H1 (cell line): ENCODE data around the gene CRBN. TPM values are rescaled to one million over a fixed set of nuclear protein-coding genes. Genes with fewer than 3 reads are reported as not detected.

Experiments
- CTCF ChIA-PET: fragments of 300-600 bp; sonication (Branson Sonifier 250); formaldehyde crosslinking; loops from one replicate; lab custom pipeline; 2021; ENCODE audit not compliant: partially characterized antibody; lab: Charles Lee
- POLR2A ChIA-PET: fragments of 300-600 bp; sonication (Branson Sonifier 250); formaldehyde crosslinking; loops from one replicate; lab custom pipeline; 2021; ENCODE audit warnings: inconsistent platforms; ENCODE audit not compliant: partially characterized antibody; lab: Charles Lee
- DNase-seq, 2 experiments: peaks; one replicate each; pipeline versions ENCODE4 v3.0.0 to v3.0.0-alpha.2; 2010 to 2022; ENCODE audit warnings: low spot score in 2 of 2, low read depth in 1 of 2, mixed read lengths in 1 of 2
- FAIRE-seq: peaks from 2 replicates; lab custom pipeline; 2011; peaks lifted over from hg19 to GRCh38; lab: Jason Lieb, UNC
- H2AFZ ChIP-seq: 2 replicates; pipeline ENCODE4 v1.8.1; 2012; ENCODE audit warnings: low read length, inconsistent platforms
- H2AK5ac ChIP-seq: 2 replicates; pipeline ENCODE4 v1.6.1; 2013; ENCODE audit warnings: low read depth, low read length
- H2BK120ac ChIP-seq: replicated peaks from 2 replicates; pipeline ENCODE3; 2013; ENCODE audit warnings: low read depth, low read length, inconsistent platforms
- H2BK12ac ChIP-seq: 2 replicates; pipeline ENCODE4 v1.6.1; 2013; ENCODE audit warnings: low read depth, low read length
- H2BK15ac ChIP-seq: 2 replicates; pipeline ENCODE4 v1.6.1; 2013; ENCODE audit warnings: low read length
- H2BK20ac ChIP-seq: 2 replicates; pipeline ENCODE4 v1.6.1; 2013; ENCODE audit warnings: low read length
- H2BK5ac ChIP-seq: 2 replicates; pipeline ENCODE4 v1.6.1; 2013; ENCODE audit warnings: low read depth, low read length
- H3K14ac ChIP-seq: 2 replicates; pipeline ENCODE4 v1.6.1; 2013; ENCODE audit warnings: inconsistent platforms; ENCODE audit not compliant: insufficient read length
- H3K18ac ChIP-seq: 2 replicates; pipeline ENCODE4 v1.6.1; 2013; ENCODE audit warnings: low read length; ENCODE audit errors: extremely low read depth
- H3K23ac ChIP-seq: 2 replicates; pipeline ENCODE4 v1.6.1; 2013; ENCODE audit warnings: inconsistent platforms; ENCODE audit not compliant: insufficient read length
- H3K23me2 ChIP-seq: 2 replicates; pipeline ENCODE4 v1.6.1; 2013; ENCODE audit warnings: low read depth, low read length
- H3K27ac ChIP-seq: 2 replicates; pipeline ENCODE4 v1.6.1; 2011; ENCODE audit warnings: low read depth, low read length, inconsistent platforms
- H3K27me3 ChIP-seq, 4 experiments: replicated peaks in 1 of 4; 1 replicate in 1 of 4; 2 replicates in 3 of 4; pipeline versions ENCODE4 v1.6.1 to v1.8.1; 2011 to 2013; ENCODE audit warnings: low read length in 3 of 4, mild to moderate bottlenecking in 3 of 4, inconsistent platforms in 2 of 4, mixed read lengths in 2 of 4, moderate library complexity in 1 of 4; ENCODE audit not compliant: control insufficient read depth in 3 of 4, insufficient read depth in 3 of 4; ENCODE audit errors: extremely low read depth in 1 of 4
- H3K36me3 ChIP-seq, 4 experiments: 2 replicates each; pipeline versions ENCODE4 v1.6.1 to v1.8.1; 2011 to 2013; ENCODE audit warnings: mild to moderate bottlenecking in 4 of 4, low read length in 3 of 4, moderate library complexity in 2 of 4, control low read depth in 1 of 4, inconsistent platforms in 1 of 4; ENCODE audit not compliant: insufficient read depth in 4 of 4, control insufficient read depth in 2 of 4
- H3K4ac ChIP-seq: replicated peaks from 2 replicates; pipeline ENCODE3; 2013; ENCODE audit warnings: low read length, low read depth, mixed read lengths, inconsistent platforms; ENCODE audit not compliant: insufficient read length
- H3K4me1 ChIP-seq, 4 experiments: replicated peaks in 1 of 4; 1 replicate in 1 of 4; 2 replicates in 3 of 4; pipeline versions ENCODE4 v1.6.1 to v1.8.1; 2011 to 2013; ENCODE audit warnings: low read length in 3 of 4, inconsistent platforms in 2 of 4, mixed read lengths in 1 of 4; ENCODE audit not compliant: insufficient read depth in 4 of 4, control insufficient read depth in 3 of 4
- H3K4me2 ChIP-seq, 2 experiments: 2 replicates each; pipeline versions ENCODE4 v1.6.1 to v1.8.1; 2011 to 2013; ENCODE audit warnings: low read depth in 2 of 2, low read length in 2 of 2, control low read depth in 1 of 2, inconsistent platforms in 1 of 2, mild to moderate bottlenecking in 1 of 2; ENCODE audit not compliant: insufficient read depth in 1 of 2
- H3K4me3 ChIP-seq, 4 experiments: fragments of 200-600, 300-600 bp in 1 of 4; sonication (generic), shearing (Covaris generic), sonication (Bioruptor Twin) in 1 of 4; 2 replicates each; pipeline versions ENCODE4 v1.5.1 to v1.8.1; 2011 to 2016; ENCODE audit warnings: low read length in 4 of 4, low read depth in 3 of 4, control low read depth in 2 of 4, inconsistent platforms in 2 of 4, mild to moderate bottlenecking in 2 of 4, mixed read lengths in 1 of 4, moderate library complexity in 1 of 4; ENCODE audit not compliant: insufficient read depth in 2 of 4; ENCODE audit errors: extremely low read depth in 1 of 4
- H3K56ac ChIP-seq: replicated peaks from 2 replicates; pipeline ENCODE3; 2013; ENCODE audit warnings: low read depth, mild to moderate bottlenecking, mixed read lengths, low read length, inconsistent platforms; ENCODE audit not compliant: insufficient read length
- H3K79me1 ChIP-seq: 2 replicates; pipeline ENCODE4 v1.6.1; 2013; ENCODE audit warnings: low read depth, low read length, control low read depth
- H3K79me2 ChIP-seq, 2 experiments: 2 replicates each; pipeline versions ENCODE4 v1.6.1 to v1.8.1; 2012 to 2013; ENCODE audit warnings: low read length in 2 of 2, mild to moderate bottlenecking in 2 of 2, inconsistent platforms in 1 of 2; ENCODE audit not compliant: insufficient read depth in 2 of 2, control insufficient read depth in 1 of 2
- H3K9ac ChIP-seq, 4 experiments: replicated peaks in 1 of 4; 1 replicate in 1 of 4; 2 replicates in 3 of 4; pipeline versions ENCODE4 v1.6.1 to v1.8.1; 2011 to 2013; ENCODE audit warnings: low read depth in 3 of 4, low read length in 3 of 4, control low read depth in 2 of 4, mild to moderate bottlenecking in 2 of 4, moderate library complexity in 2 of 4, inconsistent platforms in 1 of 4; ENCODE audit errors: extremely low read depth in 1 of 4
- H3K9me3 ChIP-seq, 2 experiments: 2 replicates each; pipeline versions ENCODE4 v1.6.1 to v1.8.1; 2012 to 2013; ENCODE audit warnings: mild to moderate bottlenecking in 2 of 2, moderate library complexity in 2 of 2, control low read depth in 1 of 2, inconsistent platforms in 1 of 2, low read depth in 1 of 2, low read length in 1 of 2, mixed read lengths in 1 of 2; ENCODE audit not compliant: insufficient read depth in 2 of 2
- H4K20me1 ChIP-seq, 2 experiments: replicated peaks in 1 of 2; 2 replicates each; pipeline versions ENCODE3 to v1.8.1; 2011 to 2013; ENCODE audit warnings: inconsistent platforms in 2 of 2, low read length in 2 of 2, mild to moderate bottlenecking in 1 of 2; ENCODE audit not compliant: insufficient read depth in 2 of 2, control insufficient read depth in 1 of 2
- H4K5ac ChIP-seq: 2 replicates; pipeline ENCODE4 v1.6.1; 2013; ENCODE audit warnings: low read length, low read depth, mixed read lengths, inconsistent platforms; ENCODE audit not compliant: insufficient read length
- H4K8ac ChIP-seq: 2 replicates; pipeline ENCODE4 v1.8.0; 2013; ENCODE audit warnings: mild to moderate bottlenecking, moderate library complexity, low read length, inconsistent platforms; ENCODE audit not compliant: insufficient read depth; ENCODE audit errors: extremely low read depth
- H4K91ac ChIP-seq: replicated peaks from 2 replicates; pipeline ENCODE3; 2013; ENCODE audit warnings: low read length, mixed read lengths, inconsistent platforms; ENCODE audit not compliant: insufficient read length
- CHD2 ChIP-seq: IDR thresholded peaks from 2 replicates; pipeline ENCODE4 v1.6.1; 2012; ENCODE audit warnings: low read length, improper control_type of control experiment
- EGR1 ChIP-seq: IDR thresholded peaks from 2 replicates; pipeline ENCODE4 v1.6.1; 2011; ENCODE audit warnings: low read depth, low read length, borderline replicate concordance
- KDM1A ChIP-seq: fragments of 200-600, 300-600 bp; sonication (generic); IDR thresholded peaks from 2 replicates; pipeline ENCODE4 v1.7.1; 2016; ENCODE audit warnings: mild to moderate bottlenecking, low read length, borderline replicate concordance
- MAFK ChIP-seq: IDR thresholded peaks from 2 replicates; pipeline ENCODE4 v1.6.1; 2012; ENCODE audit warnings: low read depth, mild to moderate bottlenecking, improper control_type of control experiment, low read length
- POLR2A ChIP-seq, 2 experiments: IDR thresholded peaks; 1 replicate in 1 of 2; 2 replicates in 1 of 2; pipeline ENCODE4 v1.6.1; 2011; ENCODE audit warnings: low read depth in 2 of 2, low read length in 2 of 2, mild to moderate bottlenecking in 2 of 2; ENCODE audit errors: control extremely low read depth in 1 of 2
- RBBP5 ChIP-seq: IDR thresholded peaks from 2 replicates; pipeline ENCODE4 v1.7.1; 2012; ENCODE audit warnings: low read depth, mild to moderate bottlenecking, inconsistent platforms, low read length, moderate library complexity, borderline replicate concordance
- RNF2 ChIP-seq: fragments of 200-900, 300-1000 bp; sonication (generic); IDR thresholded peaks from 2 replicates; pipeline ENCODE4 v1.7.1; 2016; ENCODE audit warnings: borderline replicate concordance, low read depth, mild to moderate bottlenecking, antibody characterized with exemption, low read length; ENCODE audit not compliant: poor library complexity, severe bottlenecking; ENCODE audit errors: missing control alignments
- RXRA ChIP-seq: IDR thresholded peaks from 2 replicates; pipeline ENCODE4 v1.6.1; 2011; ENCODE audit warnings: low read depth, mild to moderate bottlenecking, low read length, moderate library complexity; ENCODE audit not compliant: insufficient read depth
- SAP30 ChIP-seq: fragments of 300-600 bp; sonication (generic); IDR thresholded peaks from 2 replicates; pipeline ENCODE4 v1.7.1; 2012; ENCODE audit warnings: low read length, moderate library complexity, mild to moderate bottlenecking, inconsistent platforms; ENCODE audit not compliant: insufficient read depth, insufficient replicate concordance
- SP1 ChIP-seq: IDR thresholded peaks from 2 replicates; pipeline ENCODE4 v1.6.1; 2011; ENCODE audit warnings: low read depth, low read length
- SP4 ChIP-seq: IDR thresholded peaks from 2 replicates; pipeline ENCODE4 v1.6.1; 2012; ENCODE audit warnings: low read length, inconsistent platforms
- SRF ChIP-seq: IDR thresholded peaks from 2 replicates; pipeline ENCODE4 v1.6.1; 2011; ENCODE audit warnings: mild to moderate bottlenecking, low read depth, low read length, moderate library complexity
- TCF12 ChIP-seq: IDR thresholded peaks from 2 replicates; pipeline ENCODE4 v1.6.1; 2011; ENCODE audit warnings: low read depth, mild to moderate bottlenecking, low read length
- WGBS, 2 experiments: shearing (Covaris generic) in 1 of 2; methylation state at CpG; one replicate each; pipeline versions ENCODE4 v1.1.6 to v1.1.7; 2013 to 2015; ENCODE audit warnings: low lambda C conversion rate in 2 of 2, mixed read lengths in 2 of 2, inconsistent platforms in 1 of 2, low coverage in 1 of 2, missing lambda C conversion rate in 1 of 2; ENCODE audit not compliant: insufficient replicate concordance in 2 of 2, insufficient coverage in 1 of 2, insufficient read length in 1 of 2; ENCODE audit errors: extremely low coverage in 1 of 2, missing lambda C conversion rate in 1 of 2; 5-methylcytosine and 5-hydroxymethylcytosine counted together
- polyA plus RNA-seq, 7 experiments: library from polyadenylated mRNA; depleted of rRNA in 3 of 7; stranded (reverse) in 5 of 7; unstranded in 2 of 7; fragments of >200 nt in 5 of 7; fragments of 200-250 nt in 2 of 7; gene quantifications; 1 replicate in 5 of 7; 2 replicates in 1 of 7; 4 replicates in 1 of 7; pipeline versions ENCODE4 v1.2.1 to v1.2.3, GENCODE V29; 2011 to 2013; ENCODE audit warnings: missing spikeins in 2 of 7, mixed read lengths in 2 of 7
- total RNA-seq: library from RNA; stranded (reverse); fragmentation: NEBNext Ultra II Directional; extraction: Animal tissue kit (Norgen Biotek cat#: 25700); gene quantifications from 2 replicates; pipeline ENCODE4 v1.2.1, GENCODE V29; 2021
- TF ChIP-seq, protein P1 (sequence below): IDR thresholded peaks from 2 replicates; pipeline ENCODE4 v1.6.1; 2012; ENCODE audit warnings: inconsistent platforms

The CRBN gene
- total and polyA plus RNA-seq, 2 of the 8 experiments (the other 6 are each of a cell fraction or from before 2014, with no cell fraction given): 13.4 to 30.3 TPM

DNA sequence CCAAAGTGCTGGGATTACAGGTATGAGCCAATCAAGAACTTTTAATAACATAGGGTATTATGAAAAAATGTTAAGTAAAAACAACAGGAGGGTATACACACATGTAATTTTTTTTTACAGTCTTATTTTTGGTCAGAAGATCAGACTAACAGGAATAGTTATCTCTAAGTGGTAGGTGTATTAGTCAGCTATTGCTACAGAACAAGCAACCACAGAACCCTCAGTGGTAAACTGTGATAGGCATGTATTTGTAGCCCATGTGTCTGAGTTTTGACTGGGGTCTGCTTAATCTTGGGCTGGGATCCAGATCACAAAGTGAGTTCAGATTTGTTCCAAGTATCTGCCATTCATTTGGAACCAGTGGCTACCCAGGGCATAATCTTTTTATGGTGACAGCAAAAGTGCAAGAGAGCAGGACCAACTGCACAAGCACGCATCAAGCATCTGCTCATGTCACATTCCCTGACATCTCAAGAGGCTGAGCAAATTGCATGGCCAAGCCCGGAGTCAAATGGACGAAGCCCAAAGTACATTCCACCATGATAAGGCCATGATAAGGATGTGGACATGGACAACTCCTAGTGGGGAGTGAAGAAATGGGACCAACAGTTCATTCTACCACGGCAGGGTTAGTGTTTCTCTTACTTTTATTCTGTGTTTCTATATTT is 66.3 kb downstream of the CRBN start:
- H4K91ac ChIP-seq: no peak overlapping the region
- POLR2A ChIA-PET: no interaction called here
- FAIRE-seq: no peak
- TF ChIP-seq SRF: no peak
- TF ChIP-seq RXRA: no peak
- TF ChIP-seq KDM1A: no peak
- no peak for TF ChIP-seq SAP30
- TF ChIP-seq RNF2: no peak
- TF ChIP-seq EGR1: no peak
- no peak for TF ChIP-seq RBBP5
- TF ChIP-seq, protein P1, sequence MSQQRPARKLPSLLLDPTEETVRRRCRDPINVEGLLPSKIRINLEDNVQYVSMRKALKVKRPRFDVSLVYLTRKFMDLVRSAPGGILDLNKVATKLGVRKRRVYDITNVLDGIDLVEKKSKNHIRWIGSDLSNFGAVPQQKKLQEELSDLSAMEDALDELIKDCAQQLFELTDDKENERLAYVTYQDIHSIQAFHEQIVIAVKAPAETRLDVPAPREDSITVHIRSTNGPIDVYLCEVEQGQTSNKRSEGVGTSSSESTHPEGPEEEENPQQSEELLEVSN: no peak
- TF ChIP-seq TCF12: no peak
- no peak for TF ChIP-seq SP1
- TF ChIP-seq CHD2: no peak
- no peak for TF ChIP-seq SP4
- TF ChIP-seq POLR2A (IDR thresholded peaks at IDR 0.05; ENCODE audit: control extremely low read depth in 1 of 2, low read depth in 2 of 2, low read length in 2 of 2): no peak
- TF ChIP-seq MAFK: no peak

More for the DNA sequence above, 66.3 kb downstream of the CRBN start:
- H4K8ac ChIP-seq: no peak overlapping the region
- no peak overlapping the region for H2BK12ac ChIP-seq
- no peak overlapping the region for H2AFZ ChIP-seq
- H2BK20ac ChIP-seq: no peak overlapping the region
- WGBS, 2 experiments: 92% methylated on average over 4 of the region's 4 CpGs; no CpG with 5 or more reads in 1 of the 2 experiments
- H4K5ac ChIP-seq: no peak overlapping the region
- no peak overlapping the region for H3K23ac ChIP-seq
- H3K56ac ChIP-seq: no peak overlapping the region
- H3K4me2 ChIP-seq: no peak overlapping the region
- H3K4me3 ChIP-seq: no peak overlapping the region
- CTCF ChIA-PET: no interaction called here
- no peak overlapping the region for H2BK5ac ChIP-seq
- H2AK5ac ChIP-seq: no peak overlapping the region
- H3K18ac ChIP-seq: no peak overlapping the region
- no peak overlapping the region for H3K4ac ChIP-seq
- no peak overlapping the region for H3K14ac ChIP-seq
- no peaks in the 10 kb centered on the region for H3K23me2 ChIP-seq
- no peaks in the 10 kb centered on the region for H3K9me3 ChIP-seq
- no peaks in the 10 kb centered on the region for H3K36me3 ChIP-seq
- no peak overlapping the region for H3K27ac ChIP-seq
- no peaks in the 10 kb centered on the region for H3K79me1 ChIP-seq
- no peak overlapping the region for H2BK120ac ChIP-seq
- DNase-seq: no peak
- H3K79me2 ChIP-seq: no peaks in the 10 kb centered on the region
- H3K4me1 ChIP-seq: peaks cover 0 to 6% (median 6%) of the 10 kb centered on the region in 4 experiments; a peak in 5 of 7 replicates
- H3K27me3 ChIP-seq: no peaks in the 10 kb centered on the region
- no peak overlapping the region for H2BK15ac ChIP-seq
- no peak overlapping the region for H3K9ac ChIP-seq
- no peaks in the 10 kb centered on the region for H4K20me1 ChIP-seq
